ENCODE data around the gene TRIO. TPM values are rescaled to one million over a fixed set of nuclear protein-coding genes. Genes with fewer than 3 reads are reported as not detected.
A peak's percentile ranks its signal among the peaks of the same experiment; 100 is the strongest.

TRIO gene
- total and polyA plus RNA-seq, 4 experiments from 2014 or later = 0.09 to 11.5 (median 9.7) TPM; not detected in 1

GRCh38 chr5:14364576-14365472 lies 221.7 kb downstream of the TRIO start:
- no peaks in the 10 kb centered on the region for H3K9me3 ChIP-seq (ENCODE audit: control insufficient read depth in 1 of 2, low read length in 2 of 2)
- ChIA-PET POLR2A (ENCODE audit: partially characterized antibody) (interaction anchor here (1.3 kb wide), 1 partner anchor 283 kb away, joined by 3 read pairs; no protein-coding TSS in a partner anchor), CTCF (ENCODE audit: partially characterized antibody) (interaction anchor here (0.9 to 5.6 kb wide), 10 partner anchors 11 to 621 kb away, joined by 3 to 153 read pairs (median 6); no protein-coding TSS in a partner anchor)
- H3K9me3 Mint-ChIP-seq = peaks cover 0 to 1% (median 0%) of the 10 kb centered on the region in 8 donors
- no peaks in the 10 kb centered on the region for H3K36me3 ChIP-seq (ENCODE audit: insufficient read depth, low read length)
- no peak overlapping the region for H3K27ac ChIP-seq (ENCODE audit: low read depth, low read length)
- peak overlapping the region in 4 of 7 donors; percentile 0 to 66 (median 48) for H3K27ac Mint-ChIP-seq
- H3K4me3 Mint-ChIP-seq = peak overlapping the region in 1 of 8 donors; percentile 5
- no peak for DNase-seq
- H3K4me1 Mint-ChIP-seq = peaks cover 13 to 33% (median 25%) of the 10 kb centered on the region in 4 donors
- intact Hi-C loops (cut with micrococcal nuclease) = loop anchor here (1.0 kb wide), 3 partner anchors 217 to 649 kb away; no protein-coding TSS in a partner anchor
- no peaks in the 10 kb centered on the region for H3K36me3 Mint-ChIP-seq
- H3K27me3 Mint-ChIP-seq = peaks cover 2% of the 10 kb centered on the region in 2 donors
- H3K4me3 ChIP-seq (ENCODE audit: low read length in 2 of 2) = no peak overlapping the region
- peaks cover 28% of the 10 kb centered on the region for H3K4me1 ChIP-seq (ENCODE audit: insufficient read depth, low read length)
- H3K27me3 ChIP-seq (ENCODE audit: insufficient read depth, low read length) = no peaks in the 10 kb centered on the region

GRCh38 chr5:14365831-14366430 lies 222.8 kb downstream of the TRIO start:
- H3K27ac Mint-ChIP-seq = peak overlapping the region in 6 of 7 donors; percentile 19 to 77 (median 54)
- CTCF ChIA-PET (ENCODE audit: partially characterized antibody) = interaction anchor here (0.9 to 5.6 kb wide), 5 partner anchors 12 to 620 kb away, joined by 4 to 153 read pairs (median 7); no protein-coding TSS in a partner anchor
- no peak overlapping the region for H3K27ac ChIP-seq (ENCODE audit: low read depth, low read length)
- H3K36me3 ChIP-seq (ENCODE audit: insufficient read depth, low read length) = no peaks in the 10 kb centered on the region
- no peaks in the 10 kb centered on the region for H3K27me3 ChIP-seq (ENCODE audit: insufficient read depth, low read length)
- H3K27me3 Mint-ChIP-seq = peaks cover 0 to 2% of the 10 kb centered on the region in 2 donors
- DNase-seq = peak in 4 of 5 donors; percentile 26 to 47 (median 38)
- intact Hi-C loops (cut with micrococcal nuclease) = loop anchor here (2.0 kb wide), 1 partner anchor 33 kb away; no protein-coding TSS in a partner anchor
- H3K36me3 Mint-ChIP-seq = no peaks in the 10 kb centered on the region
- H3K9me3 ChIP-seq (ENCODE audit: control insufficient read depth in 1 of 2, low read length in 2 of 2) = no peaks in the 10 kb centered on the region
- H3K4me1 ChIP-seq (ENCODE audit: insufficient read depth, low read length) = peaks cover 28% of the 10 kb centered on the region
- peaks cover 13 to 33% (median 25%) of the 10 kb centered on the region in 4 donors for H3K4me1 Mint-ChIP-seq
- POLR2A ChIA-PET (ENCODE audit: partially characterized antibody) = no interaction called here
- H3K9me3 Mint-ChIP-seq = peaks cover 0 to 1% (median 0%) of the 10 kb centered on the region in 8 donors
- H3K4me3 Mint-ChIP-seq = peak overlapping the region in 4 of 8 donors; percentile 18 to 69 (median 54)
- no peak overlapping the region for H3K4me3 ChIP-seq (ENCODE audit: low read length in 2 of 2)

- Histone ChIP-seq H3K4me3 (ENCODE audit: low read length in 2 of 2) (no peak overlapping the region), H3K36me3 (ENCODE audit: insufficient read depth, low read length) (no peaks in the 10 kb centered on the region), H3K4me1 (ENCODE audit: insufficient read depth, low read length) (peaks cover 28% of the 10 kb centered on the region), H3K9me3 (ENCODE audit: control insufficient read depth in 1 of 2, low read length in 2 of 2) (no peaks in the 10 kb centered on the region), H3K27ac (ENCODE audit: low read depth, low read length) (no peak overlapping the region), H3K27me3 (ENCODE audit: insufficient read depth, low read length) (no peaks in the 10 kb centered on the region)
- H3K36me3 Mint-ChIP-seq = no peaks in the 10 kb centered on the region
- peak overlapping the region in 1 of 8 donors; percentile 69 for H3K4me3 Mint-ChIP-seq
- ChIA-PET CTCF (ENCODE audit: partially characterized antibody) (interaction anchor here (0.9 to 4.5 kb wide), 3 partner anchors 215 to 283 kb away, joined by 3 to 39 read pairs (median 3); no protein-coding TSS in a partner anchor), POLR2A (ENCODE audit: partially characterized antibody) (no interaction called here)
- intact Hi-C loops (cut with micrococcal nuclease) = loop anchor here (2.0 kb wide), 1 partner anchor 32 kb away; no protein-coding TSS in a partner anchor
- peak overlapping the region in 1 of 7 donors; percentile 12 for H3K27ac Mint-ChIP-seq
- peaks cover 0 to 2% of the 10 kb centered on the region in 2 donors for H3K27me3 Mint-ChIP-seq
- no peak for DNase-seq
- H3K9me3 Mint-ChIP-seq = peaks cover 0 to 1% (median 0%) of the 10 kb centered on the region in 8 donors
- peaks cover 13 to 33% (median 25%) of the 10 kb centered on the region in 4 donors for H3K4me1 Mint-ChIP-seq
Measured at GRCh38 chr5:14366763-14367162, 223.6 kb downstream of the TRIO start.

GRCh38 chr5:14367364-14367763 lies 224.2 kb downstream of the TRIO start:
- H3K4me1 ChIP-seq (ENCODE audit: insufficient read depth, low read length) = peaks cover 28% of the 10 kb centered on the region
- H3K9me3 ChIP-seq (ENCODE audit: control insufficient read depth in 1 of 2, low read length in 2 of 2) = no peaks in the 10 kb centered on the region
- Mint-ChIP-seq H3K4me1 (peaks cover 13 to 33% (median 25%) of the 10 kb centered on the region in 4 donors), H3K27me3 (peaks cover 0 to 2% of the 10 kb centered on the region in 2 donors), H3K36me3 (no peaks in the 10 kb centered on the region), H3K9me3 (peaks cover 0 to under 1% (median 0%) of the 10 kb centered on the region in 8 donors), H3K4me3 (no peak overlapping the region), H3K27ac (no peak overlapping the region)
- DNase-seq = no peak
- no peak overlapping the region for H3K27ac ChIP-seq (ENCODE audit: low read depth, low read length)
- no peaks in the 10 kb centered on the region for H3K27me3 ChIP-seq (ENCODE audit: insufficient read depth, low read length)
- POLR2A ChIA-PET (ENCODE audit: partially characterized antibody) = no interaction called here
- intact Hi-C loops (cut with micrococcal nuclease) = loop anchor here (2.0 kb wide), 1 partner anchor 31 kb away; no protein-coding TSS in a partner anchor
- no peaks in the 10 kb centered on the region for H3K36me3 ChIP-seq (ENCODE audit: insufficient read depth, low read length)
- CTCF ChIA-PET (ENCODE audit: partially characterized antibody) = interaction anchor here (0.9 to 4.5 kb wide), 4 partner anchors 11 to 283 kb away, joined by 3 to 39 read pairs (median 4); no protein-coding TSS in a partner anchor
- no peak overlapping the region for H3K4me3 ChIP-seq (ENCODE audit: low read length in 2 of 2)

GRCh38 chr5:14369780-14370179 lies 226.6 kb downstream of the TRIO start:
- no peaks in the 10 kb centered on the region for H3K9me3 Mint-ChIP-seq
- H3K27ac ChIP-seq (ENCODE audit: low read depth, low read length) = no peak overlapping the region
- H3K4me3 ChIP-seq (ENCODE audit: low read length in 2 of 2) = no peak overlapping the region
- no peaks in the 10 kb centered on the region for H3K27me3 Mint-ChIP-seq
- H3K4me1 Mint-ChIP-seq = peaks cover 12 to 27% (median 20%) of the 10 kb centered on the region in 4 donors
- H3K36me3 Mint-ChIP-seq = no peaks in the 10 kb centered on the region
- H3K36me3 ChIP-seq (ENCODE audit: insufficient read depth, low read length) = no peaks in the 10 kb centered on the region
- CTCF ChIA-PET (ENCODE audit: partially characterized antibody) = interaction anchor here (1.0 to 4.5 kb wide), 3 partner anchors 29 to 634 kb away, joined by 3 to 39 read pairs (median 3); no protein-coding TSS in a partner anchor
- POLR2A ChIA-PET (ENCODE audit: partially characterized antibody) = no interaction called here
- intact Hi-C loops (cut with micrococcal nuclease) = no loop called here
- H3K4me3 Mint-ChIP-seq = no peak overlapping the region
- no peaks in the 10 kb centered on the region for H3K9me3 ChIP-seq (ENCODE audit: control insufficient read depth in 1 of 2, low read length in 2 of 2)
- no peaks in the 10 kb centered on the region for H3K27me3 ChIP-seq (ENCODE audit: insufficient read depth, low read length)
- peaks cover 23% of the 10 kb centered on the region for H3K4me1 ChIP-seq (ENCODE audit: insufficient read depth, low read length)
- DNase-seq = no peak
- H3K27ac Mint-ChIP-seq = no peak overlapping the region

GRCh38 chr5:14370386-14370785 lies 227.2 kb downstream of the TRIO start:
- H3K27ac Mint-ChIP-seq = no peak overlapping the region
- CTCF ChIA-PET (ENCODE audit: partially characterized antibody) = interaction anchor here (1.0 to 4.5 kb wide), 4 partner anchors 9 to 633 kb away, joined by 3 to 39 read pairs (median 4); no protein-coding TSS in a partner anchor
- Histone ChIP-seq H3K27me3 (ENCODE audit: insufficient read depth, low read length) (no peaks in the 10 kb centered on the region), H3K4me1 (ENCODE audit: insufficient read depth, low read length) (peaks cover 17% of the 10 kb centered on the region), H3K4me3 (ENCODE audit: low read length in 2 of 2) (no peak overlapping the region), H3K27ac (ENCODE audit: low read depth, low read length) (no peak overlapping the region), H3K36me3 (ENCODE audit: insufficient read depth, low read length) (no peaks in the 10 kb centered on the region), H3K9me3 (ENCODE audit: control insufficient read depth in 1 of 2, low read length in 2 of 2) (no peaks in the 10 kb centered on the region)
- intact Hi-C loops (cut with micrococcal nuclease) = no loop called here
- H3K4me3 Mint-ChIP-seq = no peak overlapping the region
- no peak for DNase-seq
- no peaks in the 10 kb centered on the region for H3K36me3 Mint-ChIP-seq
- no peaks in the 10 kb centered on the region for H3K9me3 Mint-ChIP-seq
- H3K4me1 Mint-ChIP-seq = peaks cover 7 to 21% (median 15%) of the 10 kb centered on the region in 4 donors
- POLR2A ChIA-PET (ENCODE audit: partially characterized antibody) = no interaction called here
- H3K27me3 Mint-ChIP-seq = no peaks in the 10 kb centered on the region

Measured in CD4-positive, alpha-beta memory T cell (primary cell).